Karpas-422 (cell line): ENCODE measurements around the gene STAP1. TPM values are rescaled to one million over a fixed set of nuclear protein-coding genes. Genes with fewer than 3 reads are reported as not detected.

Experiments
- DNase-seq: peaks from one replicate; pipeline ENCODE4 v3.0.0-alpha.2; 2015
- H2AFZ ChIP-seq: fragments of 200-600 bp; sonication (generic); 2 replicates; pipeline ENCODE4 v1.6.1; 2014; ENCODE audit warnings: antibody characterized with exemption, low read length, mixed read lengths
- H3K27ac ChIP-seq: fragments of 200-600 bp; sonication (generic); 2 replicates; pipeline ENCODE4 v1.5.1; 2014; ENCODE audit warnings: mild to moderate bottlenecking, low read length, moderate library complexity
- H3K27me3 ChIP-seq: fragments of 200-600 bp; sonication (generic); 2 replicates; pipeline ENCODE4 v1.6.1; 2014; ENCODE audit warnings: low read length, mixed read lengths
- H3K36me3 ChIP-seq: fragments of 200-600 bp; sonication (generic); 2 replicates; pipeline ENCODE4 v1.6.1; 2014; ENCODE audit warnings: low read length, mixed read lengths; ENCODE audit not compliant: insufficient read depth
- H3K4me1 ChIP-seq: fragments of 200-600 bp; sonication (generic); 2 replicates; pipeline ENCODE4 v1.6.1; 2014; ENCODE audit warnings: mild to moderate bottlenecking, low read length, mixed read lengths
- H3K4me2 ChIP-seq: fragments of 200-600 bp; sonication (generic); 2 replicates; pipeline ENCODE4 v1.6.1; 2014; ENCODE audit warnings: low read length, low read depth, mild to moderate bottlenecking; ENCODE audit not compliant: poor library complexity, severe bottlenecking
- H3K4me3 ChIP-seq: fragments of 200-600 bp; sonication (generic); 2 replicates; pipeline ENCODE4 v1.5.1; 2014; ENCODE audit warnings: mild to moderate bottlenecking, antibody characterized with exemption, low read length, mixed read lengths
- H3K79me2 ChIP-seq: fragments of 200-600 bp; sonication (generic); 2 replicates; pipeline ENCODE4 v1.6.1; 2014; ENCODE audit warnings: mild to moderate bottlenecking, low read length, mixed read lengths
- H3K9ac ChIP-seq: fragments of 200-600 bp; sonication (generic); 2 replicates; pipeline ENCODE4 v1.6.0; 2014; ENCODE audit warnings: low read length
- H3K9me2 ChIP-seq: fragments of 200-600 bp; sonication (generic), shearing (Covaris generic); replicated peaks from 2 replicates; pipeline ENCODE4 v1.6.0; 2014; ENCODE audit warnings: mild to moderate bottlenecking, low read length, moderate library complexity; ENCODE audit not compliant: insufficient read depth
- H3K9me3 ChIP-seq: fragments of 300-700, 200-600 bp; sonication (generic); 2 replicates; pipeline ENCODE4 v1.6.1; 2014; ENCODE audit warnings: low read length, mixed read lengths
- H4K20me1 ChIP-seq: fragments of 200-600 bp; sonication (generic); 2 replicates; pipeline ENCODE4 v1.6.1; 2014; ENCODE audit warnings: mild to moderate bottlenecking, antibody characterized with exemption, low read length, low read depth; ENCODE audit not compliant: insufficient read depth
- total RNA-seq: library from RNA; depleted of rRNA; stranded (reverse); fragments of >200 nt; shearing (Covaris generic); gene quantifications from 2 replicates; pipeline ENCODE4 v1.2.3, GENCODE V29; 2014; ENCODE audit warnings: low replicate concordance

Gene STAP1
- total RNA-seq, 1 experiment from 2014 or later = 80.8 TPM

GRCh38 chr4:67604749-67605148 is 46.2 kb downstream of the STAP1 start:
- H3K27ac ChIP-seq = no peak overlapping the region
- peaks cover 83% of the 10 kb centered on the region for H3K36me3 ChIP-seq
- no peaks in the 10 kb centered on the region for H3K27me3 ChIP-seq
- no peak overlapping the region for H2AFZ ChIP-seq
- H3K4me2 ChIP-seq = no peak overlapping the region
- H4K20me1 ChIP-seq = no peaks in the 10 kb centered on the region
- peaks cover 26% of the 10 kb centered on the region for H3K79me2 ChIP-seq
- H3K9me3 ChIP-seq = no peaks in the 10 kb centered on the region
- no peak for DNase-seq
- H3K9me2 ChIP-seq = no peaks in the 10 kb centered on the region
- no peak overlapping the region for H3K9ac ChIP-seq
- H3K4me1 ChIP-seq = no peaks in the 10 kb centered on the region
- H3K4me3 ChIP-seq = no peak overlapping the region

- no peaks in the 10 kb centered on the region for H4K20me1 ChIP-seq
- 0 out of 2 replicates have a peak, but pooled peaks cover under 1% of the 10 kb centered on the region for H3K79me2 ChIP-seq
- H3K4me3 ChIP-seq = no peak overlapping the region
- no peak overlapping the region for H2AFZ ChIP-seq
- H3K4me1 ChIP-seq = peaks cover 2% of the 10 kb centered on the region
- H3K9ac ChIP-seq = no peak overlapping the region
- peaks cover 66% of the 10 kb centered on the region for H3K36me3 ChIP-seq
- no peaks in the 10 kb centered on the region for H3K9me2 ChIP-seq
- DNase-seq = no peak
- H3K27ac ChIP-seq = no peak overlapping the region
- H3K4me2 ChIP-seq = no peak overlapping the region
- H3K27me3 ChIP-seq = no peaks in the 10 kb centered on the region
- no peaks in the 10 kb centered on the region for H3K9me3 ChIP-seq
Measured at GRCh38 chr4:67608027-67608426, 49.5 kb downstream of the STAP1 start.

GRCh38 chr4:67614186-67614585 is 55.7 kb downstream of the STAP1 start:
- Histone ChIP-seq H3K27ac (no peak overlapping the region), H4K20me1 (no peaks in the 10 kb centered on the region), H3K79me2 (no peaks in the 10 kb centered on the region), H3K9ac (no peak overlapping the region), H3K4me2 (no peak overlapping the region), H2AFZ (no peak overlapping the region), H3K4me1 (peaks cover 12% of the 10 kb centered on the region), H3K9me3 (no peaks in the 10 kb centered on the region), H3K4me3 (no peak overlapping the region), H3K36me3 (peaks cover 60% of the 10 kb centered on the region), H3K9me2 (no peaks in the 10 kb centered on the region), H3K27me3 (no peaks in the 10 kb centered on the region)
- no peak for DNase-seq

GRCh38 chr4:67615119-67615518 is 56.6 kb downstream of the STAP1 start:
- Histone ChIP-seq H3K9me2 (no peaks in the 10 kb centered on the region), H3K4me2 (no peak overlapping the region), H2AFZ (no peak overlapping the region), H3K4me3 (no peak overlapping the region), H4K20me1 (no peaks in the 10 kb centered on the region), H3K79me2 (no peaks in the 10 kb centered on the region), H3K4me1 (peaks cover 12% of the 10 kb centered on the region), H3K27ac (no peak overlapping the region), H3K9me3 (no peaks in the 10 kb centered on the region), H3K36me3 (peaks cover 51% of the 10 kb centered on the region), H3K27me3 (no peaks in the 10 kb centered on the region), H3K9ac (no peak overlapping the region)
- no peak for DNase-seq

GRCh38 chr4:67616478-67616877 is 58.0 kb downstream of the STAP1 start:
- Histone ChIP-seq H4K20me1 (no peaks in the 10 kb centered on the region), H3K27me3 (no peaks in the 10 kb centered on the region), H3K4me3 (no peak overlapping the region), H3K9ac (no peak overlapping the region), H3K36me3 (peaks cover 58% of the 10 kb centered on the region), H3K4me1 (peaks cover 12% of the 10 kb centered on the region), H2AFZ (no peak overlapping the region), H3K27ac (no peak overlapping the region), H3K9me2 (no peaks in the 10 kb centered on the region), H3K9me3 (no peaks in the 10 kb centered on the region), H3K79me2 (no peaks in the 10 kb centered on the region), H3K4me2 (no peak overlapping the region)
- DNase-seq = no peak

GRCh38 chr4:67624939-67625338 is 66.4 kb downstream of the STAP1 start:
- Histone ChIP-seq H3K4me1 (no peaks in the 10 kb centered on the region), H3K9me3 (no peaks in the 10 kb centered on the region), H2AFZ (no peak overlapping the region), H3K9me2 (no peaks in the 10 kb centered on the region), H3K4me2 (no peak overlapping the region), H3K9ac (no peak overlapping the region), H3K27ac (no peak overlapping the region), H3K36me3 (peaks cover 80% of the 10 kb centered on the region), H3K79me2 (no peaks in the 10 kb centered on the region), H3K27me3 (no peaks in the 10 kb centered on the region), H3K4me3 (no peak overlapping the region), H4K20me1 (no peaks in the 10 kb centered on the region)
- no peak for DNase-seq

- no peaks in the 10 kb centered on the region for H3K27me3 ChIP-seq
- H3K27ac ChIP-seq = no peak overlapping the region
- no peak overlapping the region for H3K4me3 ChIP-seq
- no peak overlapping the region for H3K9ac ChIP-seq
- no peaks in the 10 kb centered on the region for H3K9me3 ChIP-seq
- H3K4me2 ChIP-seq = no peak overlapping the region
- DNase-seq = no peak
- peaks cover 76% of the 10 kb centered on the region for H3K36me3 ChIP-seq
- no peak overlapping the region for H2AFZ ChIP-seq
- H4K20me1 ChIP-seq = no peaks in the 10 kb centered on the region
- H3K4me1 ChIP-seq = no peaks in the 10 kb centered on the region
- H3K79me2 ChIP-seq = no peaks in the 10 kb centered on the region
- H3K9me2 ChIP-seq = no peaks in the 10 kb centered on the region
Measured at GRCh38 chr4:67632492-67632891, 74.0 kb downstream of the STAP1 start.

- H3K27ac ChIP-seq = no peak overlapping the region
- no peak overlapping the region for H3K4me3 ChIP-seq
- H3K4me2 ChIP-seq = no peak overlapping the region
- H3K9me3 ChIP-seq = no peaks in the 10 kb centered on the region
- H2AFZ ChIP-seq = no peak overlapping the region
- no peak overlapping the region for H3K9ac ChIP-seq
- no peaks in the 10 kb centered on the region for H3K9me2 ChIP-seq
- DNase-seq = no peak
- no peaks in the 10 kb centered on the region for H3K4me1 ChIP-seq
- peaks cover 73% of the 10 kb centered on the region for H3K36me3 ChIP-seq
- H4K20me1 ChIP-seq = no peaks in the 10 kb centered on the region
- H3K27me3 ChIP-seq = no peaks in the 10 kb centered on the region
- no peaks in the 10 kb centered on the region for H3K79me2 ChIP-seq
Measured at GRCh38 chr4:67634741-67635140, 76.2 kb downstream of the STAP1 start.

GRCh38 chr4:67635331-67635730 is 76.8 kb downstream of the STAP1 start:
- Histone ChIP-seq H3K36me3 (peaks cover 73% of the 10 kb centered on the region), H3K9ac (no peak overlapping the region), H2AFZ (no peak overlapping the region), H3K4me3 (no peak overlapping the region), H3K9me2 (no peaks in the 10 kb centered on the region), H3K79me2 (no peaks in the 10 kb centered on the region), H3K9me3 (no peaks in the 10 kb centered on the region), H3K27me3 (no peaks in the 10 kb centered on the region), H4K20me1 (no peaks in the 10 kb centered on the region), H3K27ac (no peak overlapping the region), H3K4me1 (no peaks in the 10 kb centered on the region), H3K4me2 (no peak overlapping the region)
- no peak for DNase-seq
